HL-60 (cell line): Measurements from ENCODE around the gene RILPL1.
"Not testable (repeated sequence)": the region's sequence is repeated elsewhere in the genome, so short reads cannot be mapped to it uniquely, and the experiment has no call there.

Experiments
- DNase-seq, 2 experiments: peaks; one replicate each; pipeline ENCODE4 v3.0.0-alpha.2; 2010 to 2020; ENCODE audit warnings: low read depth in 1 of 2, low spot score in 1 of 2
- H3K27ac ChIP-seq: fragments of 250-450 bp; sonication (Bioruptor Pico); replicated peaks from 2 replicates; pipeline ENCODE4 v1.5.1; 2020; ENCODE audit warnings: mild to moderate bottlenecking, moderate library complexity
- H3K27me3 ChIP-seq: fragments of 250-450 bp; sonication (Bioruptor Pico); 2 replicates; pipeline ENCODE4 v1.5.1; 2021; ENCODE audit warnings: mild to moderate bottlenecking, moderate library complexity; ENCODE audit not compliant: insufficient read depth, poor library complexity, severe bottlenecking
- H3K4me3 ChIP-seq: replicated peaks from 2 replicates; pipeline ENCODE4 v1.5.1; 2011; ENCODE audit warnings: mild to moderate bottlenecking, control low read depth, low read length; ENCODE audit not compliant: insufficient read depth
- CTCF ChIP-seq: IDR thresholded peaks from one replicate; pipeline ENCODE4 v1.5.1; 2011; ENCODE audit warnings: low read length, control low read depth, inconsistent platforms; ENCODE audit not compliant: insufficient read depth
- GABPA ChIP-seq: IDR thresholded peaks from 2 replicates; pipeline ENCODE4 v1.6.1; 2012; ENCODE audit warnings: low read depth
- POLR2AphosphoS5 ChIP-seq: IDR thresholded peaks from 2 replicates; pipeline ENCODE4 v1.6.1; 2012; ENCODE audit warnings: low read depth
- REST ChIP-seq: IDR thresholded peaks from 2 replicates; pipeline ENCODE4 v1.6.1; 2012; ENCODE audit warnings: low read depth; ENCODE audit not compliant: insufficient replicate concordance
- SPI1 ChIP-seq: IDR thresholded peaks from 2 replicates; pipeline ENCODE4 v1.6.1; 2012; ENCODE audit warnings: low read depth, mild to moderate bottlenecking, borderline replicate concordance

The RILPL1 gene

GRCh38 chr12:123497065-123497464 is 36.5 kb downstream of the RILPL1 start:
- no peak overlapping the region for H3K4me3 ChIP-seq
- no peaks in the 10 kb centered on the region for H3K27me3 ChIP-seq
- no peak for DNase-seq
- TF ChIP-seq SPI1 (no peak), GABPA (no peak), REST (no peak), CTCF (no peak), POLR2AphosphoS5 (no peak)
- H3K27ac ChIP-seq: no peak overlapping the region

- DNase-seq: no peak
- Histone ChIP-seq H3K27me3 (no peaks in the 10 kb centered on the region), H3K4me3 (no peak overlapping the region), H3K27ac (no peak overlapping the region)
- TF ChIP-seq SPI1: no peak
- no peak for TF ChIP-seq POLR2AphosphoS5
- no peak for TF ChIP-seq CTCF
- no peak for TF ChIP-seq GABPA
These were observed 39.2 kb downstream of the RILPL1 start for GRCh38 chr12:123494124-123494851.

- H3K4me3 ChIP-seq, DNase-seq, H3K27me3 ChIP-seq, H3K27ac ChIP-seq: not testable (repeated sequence)
These were observed 41.0 kb downstream of the RILPL1 start for GRCh38 chr12:123492339-123493039.

GRCh38 chr12:123491481-123491880 is 42.0 kb downstream of the RILPL1 start:
- DNase-seq: no peak
- no peak overlapping the region for H3K4me3 ChIP-seq
- no peaks in the 10 kb centered on the region for H3K27me3 ChIP-seq
- TF ChIP-seq GABPA (no peak), REST (no peak)
- H3K27ac ChIP-seq: no peak overlapping the region
